Right lobe of liver (tissue), 6 donors: ENCODE data around the gene AHI1. TPM values are rescaled to one million over a fixed set of nuclear protein-coding genes. Genes with fewer than 3 reads are reported as not detected.

Source experiments
- ATAC-seq, 4 donors: fragments of 200-7000 bp; cut with Tn5 transposase; one replicate each; pipeline ENCODE4 v1.9.1; 2020; ENCODE audit warnings: mild to moderate bottlenecking in 4 of 4, moderate library complexity in 4 of 4
- DNase-seq, 3 donors: peaks; one replicate each; pipeline ENCODE4 v3.0.0-alpha.2; 2020
- H3K27ac ChIP-seq, 3 donors: fragments of 200-600 bp; one replicate each; pipeline ENCODE4 v1.8.0; 2022
- H3K27me3 ChIP-seq, 2 donors: fragments of 200-600 bp; one replicate each; pipeline ENCODE4 v1.8.0; 2022
- H3K36me3 ChIP-seq, 4 donors: fragments of 200-600 bp; sonication (generic) in 1 of 4; one replicate each; pipeline versions ENCODE4 v1.5.1 to v1.8.0; 2017 to 2022; ENCODE audit warnings: control low read depth in 1 of 4
- H3K4me1 ChIP-seq, 4 donors: fragments of 200-600 bp; sonication (generic) in 1 of 4; one replicate each; pipeline versions ENCODE4 v1.5.1 to v1.8.0; 2017 to 2022; ENCODE audit warnings: control low read depth in 1 of 4
- H3K4me3 ChIP-seq, 3 donors: fragments of 200-600 bp; one replicate each; pipeline ENCODE4 v1.8.0; 2022
- H3K9me3 ChIP-seq, 4 donors: fragments of 200-600 bp; sonication (generic) in 1 of 4; one replicate each; pipeline versions ENCODE4 v1.5.1 to v1.8.0; 2017 to 2022; ENCODE audit warnings: control low read depth in 1 of 4
- POLR2A ChIP-seq: fragments of 450-650 bp; IDR thresholded peaks from one replicate; pipeline ENCODE4 v1.6.1; 2017; ENCODE audit warnings: antibody characterized with exemption, mild to moderate bottlenecking
- WGBS: methylation state at CpG from one replicate; pipeline ENCODE4 v1.1.6; 2018; ENCODE audit warnings: low coverage, low lambda C conversion rate; ENCODE audit not compliant: insufficient coverage; ENCODE audit errors: missing lambda C conversion rate; 5-methylcytosine and 5-hydroxymethylcytosine counted together
- intact Hi-C, 2 donors: fragments of 100-400 bp; cut with DNase I; formaldehyde crosslinking; loops; one replicate each; pipeline versions ENCODE4 v1.11.2 to v1.14.1; 2022
- total RNA-seq, 6 experiments: library from RNA; depleted of rRNA in 2 of 6; stranded (reverse); fragments of >200 nt in 2 of 6; fragmentation: NEBNext Ultra II Directional in 3 of 6; extraction: Animal tissue kit (Norgen Biotek cat#: 25700) in 3 of 6; gene quantifications; one replicate each; pipeline versions ENCODE4 v1.1.0 to v1.2.4, GENCODE V29; 2016 to 2023
- TF ChIP-seq, protein P1 (sequence below), 4 donors: fragments of 200-600 bp in 3 of 4; fragments of 450-650 bp in 1 of 4; IDR thresholded peaks; one replicate each; pipeline versions ENCODE4 v1.5.1 to v1.8.0; 2016 to 2022; ENCODE audit warnings: antibody characterized with exemption in 4 of 4, mild to moderate bottlenecking in 2 of 4
- donor health status: DM: no; HTN: yes; CAD: no.
- donor health status: DM: no; HTN: no; CAD: no.
- donor health status: DM: no; HTN: no; CAD: no.
- donor health status: DM: no; HTN: yes; CAD: no.
- donor health status: DM: no; HTN: yes; CAD: no.

AHI1 gene
- total RNA-seq, 6 experiments from 2014 or later: 4.7 to 9.2 (median 8.0) TPM

DNA sequence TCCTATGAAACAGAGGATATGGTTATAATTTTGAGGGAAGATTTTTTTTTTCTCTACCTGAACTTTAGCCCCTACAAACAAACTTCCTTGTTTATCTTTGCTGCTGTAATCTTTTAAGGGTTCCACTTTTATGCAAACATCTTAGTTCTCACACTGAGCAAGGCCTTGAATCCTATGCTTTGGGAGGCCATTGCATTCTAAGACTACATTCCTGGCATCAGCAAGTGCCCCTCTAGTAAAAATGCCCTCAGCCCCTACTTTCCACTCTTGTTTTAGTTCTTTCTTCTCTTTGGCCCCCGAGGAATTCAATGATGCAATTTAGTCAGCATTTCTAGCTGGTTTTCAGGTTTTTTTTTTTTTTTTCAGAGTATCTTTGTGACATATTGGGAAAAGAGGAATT, 8.1 kb upstream of the AHI1 start:
- TF ChIP-seq, protein P1, sequence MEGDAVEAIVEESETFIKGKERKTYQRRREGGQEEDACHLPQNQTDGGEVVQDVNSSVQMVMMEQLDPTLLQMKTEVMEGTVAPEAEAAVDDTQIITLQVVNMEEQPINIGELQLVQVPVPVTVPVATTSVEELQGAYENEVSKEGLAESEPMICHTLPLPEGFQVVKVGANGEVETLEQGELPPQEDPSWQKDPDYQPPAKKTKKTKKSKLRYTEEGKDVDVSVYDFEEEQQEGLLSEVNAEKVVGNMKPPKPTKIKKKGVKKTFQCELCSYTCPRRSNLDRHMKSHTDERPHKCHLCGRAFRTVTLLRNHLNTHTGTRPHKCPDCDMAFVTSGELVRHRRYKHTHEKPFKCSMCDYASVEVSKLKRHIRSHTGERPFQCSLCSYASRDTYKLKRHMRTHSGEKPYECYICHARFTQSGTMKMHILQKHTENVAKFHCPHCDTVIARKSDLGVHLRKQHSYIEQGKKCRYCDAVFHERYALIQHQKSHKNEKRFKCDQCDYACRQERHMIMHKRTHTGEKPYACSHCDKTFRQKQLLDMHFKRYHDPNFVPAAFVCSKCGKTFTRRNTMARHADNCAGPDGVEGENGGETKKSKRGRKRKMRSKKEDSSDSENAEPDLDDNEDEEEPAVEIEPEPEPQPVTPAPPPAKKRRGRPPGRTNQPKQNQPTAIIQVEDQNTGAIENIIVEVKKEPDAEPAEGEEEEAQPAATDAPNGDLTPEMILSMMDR (IDR thresholded peaks at IDR 0.05): no peak
- no peak for TF ChIP-seq POLR2A
- Histone ChIP-seq H3K9me3 (no peaks in the 10 kb centered on the region), H3K27ac (no peak overlapping the region), H3K36me3 (no peaks in the 10 kb centered on the region), H3K27me3 (no peaks in the 10 kb centered on the region), H3K4me1 (peaks cover 0 to 16% (median 8%) of the 10 kb centered on the region in 4 donors), H3K4me3 (no peak overlapping the region)
- 12% methylated on average over 1 of the region's 1 CpG for WGBS
- DNase-seq: no peak
- intact Hi-C loops: no loop called here
- peak; percentile 36 to 84 (median 63) for ATAC-seq

DNA sequence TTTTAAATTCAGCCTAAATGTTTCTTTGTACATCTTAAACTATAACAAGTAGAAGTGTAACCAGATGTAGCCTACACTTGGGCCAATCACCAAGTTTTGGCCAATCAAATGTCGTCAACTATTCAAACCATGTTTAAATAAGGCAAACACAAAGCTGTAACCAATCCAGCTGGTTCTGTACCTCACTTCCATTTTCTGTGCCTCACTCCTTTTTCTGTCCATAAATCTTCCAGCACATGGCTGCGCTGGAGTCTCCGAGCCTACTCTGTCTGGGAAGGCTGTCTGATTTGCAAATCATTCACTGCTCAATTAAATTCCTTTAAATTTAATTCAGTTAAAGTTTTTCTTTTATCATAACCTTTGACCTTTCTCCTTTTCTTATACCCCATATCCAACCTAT, 7.7 kb upstream of the AHI1 start:
- intact Hi-C loops: no loop called here

DNA sequence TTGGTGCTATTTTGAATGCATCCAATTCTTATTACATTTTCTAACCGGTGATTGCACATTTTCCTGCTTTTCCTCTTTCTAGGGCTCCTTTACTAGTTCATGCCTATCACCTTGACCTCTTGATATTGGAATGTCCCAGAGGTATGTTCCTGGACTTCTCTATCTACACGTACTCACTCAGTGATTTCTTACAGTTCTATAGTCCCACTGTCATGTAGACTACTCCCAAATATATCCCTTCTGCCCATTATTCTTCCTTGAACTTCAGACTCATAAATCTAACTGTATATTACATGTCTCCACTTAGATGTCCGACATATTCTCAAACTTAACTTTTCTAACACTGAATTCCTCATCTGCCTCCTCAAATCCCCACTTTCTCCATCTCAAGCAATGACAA, 7.2 kb upstream of the AHI1 start:
- TF ChIP-seq POLR2A: no peak
- TF ChIP-seq, protein P1 (IDR thresholded peaks at IDR 0.05): no peak
- peaks cover 0 to 16% (median 8%) of the 10 kb centered on the region in 4 donors for H3K4me1 ChIP-seq
- no peak for DNase-seq
- 81% methylated on average over 3 of the region's 3 CpGs for WGBS
- H3K4me3 ChIP-seq: no peak overlapping the region
- H3K9me3 ChIP-seq: no peaks in the 10 kb centered on the region
- intact Hi-C loops: no loop called here
- no peaks in the 10 kb centered on the region for H3K27me3 ChIP-seq
- no peak for ATAC-seq
- H3K36me3 ChIP-seq: no peaks in the 10 kb centered on the region
- no peak overlapping the region for H3K27ac ChIP-seq

More for the DNA sequence above, 7.7 kb upstream of the AHI1 start:
- DNase-seq: no peak
- no peaks in the 10 kb centered on the region for H3K36me3 ChIP-seq
- H3K27ac ChIP-seq: no peak overlapping the region
- H3K9me3 ChIP-seq: no peaks in the 10 kb centered on the region
- H3K4me3 ChIP-seq: no peak overlapping the region
- H3K4me1 ChIP-seq: peaks cover 0 to 16% (median 8%) of the 10 kb centered on the region in 4 donors
- 83% methylated on average over 3 of the region's 3 CpGs for WGBS
- TF ChIP-seq POLR2A: no peak
- TF ChIP-seq, protein P1 (IDR thresholded peaks at IDR 0.05): no peak
- H3K27me3 ChIP-seq: no peaks in the 10 kb centered on the region
- peak in 2 of 4 donors; percentile 28 to 37 for ATAC-seq

DNA sequence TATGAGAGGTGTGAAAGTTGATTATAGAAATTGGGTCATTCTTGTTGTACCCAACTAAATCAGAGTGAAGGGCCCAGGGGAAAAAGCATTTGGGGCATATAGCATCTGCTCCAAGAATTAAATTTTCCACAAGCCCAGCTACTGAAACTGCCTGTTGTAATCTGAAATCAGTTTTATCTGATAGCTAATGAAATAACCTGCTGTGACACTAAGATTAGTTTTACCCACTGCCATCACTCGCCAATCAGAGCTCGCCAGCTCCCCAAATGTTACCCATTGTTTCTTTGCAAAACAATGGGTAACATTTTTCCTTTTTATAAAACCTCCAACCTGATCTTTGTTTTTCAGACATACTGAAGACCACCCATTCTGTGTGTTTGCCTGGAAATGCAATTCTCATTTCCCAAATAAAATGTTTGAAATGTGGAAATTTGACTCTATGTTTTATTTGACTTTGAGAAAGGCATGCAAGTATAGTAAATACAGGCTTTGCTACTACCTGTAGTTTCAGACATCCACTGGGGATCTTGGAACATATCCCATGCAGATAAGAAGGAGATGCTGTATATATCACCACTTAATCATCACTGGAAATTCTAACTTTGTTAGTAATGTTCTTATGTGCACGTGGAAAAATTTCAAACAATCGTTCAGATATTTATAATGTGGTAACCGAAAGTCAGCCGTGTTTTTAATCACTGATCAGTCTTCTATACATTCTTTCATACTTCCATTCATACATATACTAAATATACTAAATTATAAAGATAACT, 6.3 kb upstream of the AHI1 start:
- DNase-seq: no peak
- peaks cover 0 to 16% (median 8%) of the 10 kb centered on the region in 4 donors for H3K4me1 ChIP-seq
- WGBS: 83% methylated on average over 6 of the region's 6 CpGs
- ATAC-seq: no peak
- no peak overlapping the region for H3K27ac ChIP-seq
- TF ChIP-seq POLR2A: no peak
- TF ChIP-seq, protein P1 (IDR thresholded peaks at IDR 0.05): no peak
- no peak overlapping the region for H3K4me3 ChIP-seq
- intact Hi-C loops: no loop called here
- no peaks in the 10 kb centered on the region for H3K9me3 ChIP-seq
- no peaks in the 10 kb centered on the region for H3K27me3 ChIP-seq
- no peaks in the 10 kb centered on the region for H3K36me3 ChIP-seq
